Mesenchymal stem cell (in vitro differentiated cells and primary cell): Measurements from ENCODE around the gene GNB3.

ENCODE experiments used
- DNase-seq: peaks from one replicate; pipeline ENCODE4 v3.0.0-alpha.2; 2013
- H2AFZ ChIP-seq: one replicate; pipeline ENCODE4 v1.6.1; 2013; ENCODE audit warnings: low read depth, mild to moderate bottlenecking, control low read depth, inconsistent platforms, low read length, moderate library complexity
- H2AK5ac ChIP-seq: 2 replicates; pipeline ENCODE4 v1.6.1; 2013; ENCODE audit warnings: low read length, moderate library complexity, mild to moderate bottlenecking, inconsistent platforms; ENCODE audit not compliant: severe bottlenecking
- H2BK120ac ChIP-seq: one replicate; pipeline ENCODE4 v1.6.1; 2013; ENCODE audit warnings: low read depth, mild to moderate bottlenecking, inconsistent platforms, low read length, moderate library complexity
- H2BK12ac ChIP-seq, 2 experiments: one replicate each; pipeline ENCODE4 v1.6.1; 2013; ENCODE audit warnings: inconsistent platforms in 2 of 2, low read length in 2 of 2, mild to moderate bottlenecking in 2 of 2, moderate library complexity in 2 of 2, control low read depth in 1 of 2
- H2BK15ac ChIP-seq: one replicate; pipeline ENCODE4 v1.6.1; 2013; ENCODE audit warnings: mild to moderate bottlenecking, low read depth, inconsistent platforms; ENCODE audit not compliant: poor library complexity, severe bottlenecking
- H2BK5ac ChIP-seq: 2 replicates; pipeline ENCODE4 v1.6.1; 2013; ENCODE audit warnings: low read depth, mild to moderate bottlenecking, low read length, control low read depth, inconsistent platforms; ENCODE audit not compliant: poor library complexity, severe bottlenecking
- H3K14ac ChIP-seq, 2 experiments: one replicate each; pipeline ENCODE4 v1.6.1; 2013; ENCODE audit warnings: inconsistent platforms in 2 of 2, low read length in 2 of 2, control low read depth in 1 of 2, mild to moderate bottlenecking in 1 of 2, moderate library complexity in 1 of 2
- H3K18ac ChIP-seq, 2 experiments: one replicate each; pipeline ENCODE4 v1.6.1; 2013; ENCODE audit warnings: inconsistent platforms in 2 of 2, low read length in 2 of 2, control low read depth in 1 of 2, low read depth in 1 of 2, mild to moderate bottlenecking in 1 of 2
- H3K23ac ChIP-seq, 2 experiments: one replicate each; pipeline ENCODE4 v1.6.1; 2013; ENCODE audit warnings: inconsistent platforms in 2 of 2, low read length in 2 of 2, mild to moderate bottlenecking in 2 of 2, moderate library complexity in 2 of 2, control low read depth in 1 of 2
- H3K27ac ChIP-seq: 2 replicates; pipeline ENCODE4 v1.5.1; 2013; ENCODE audit warnings: mild to moderate bottlenecking, moderate library complexity, low read length, control low read depth, inconsistent platforms; ENCODE audit not compliant: poor library complexity, severe bottlenecking
- H3K27me3 ChIP-seq, 2 experiments: 2 replicates each; pipeline versions ENCODE4 v1.6.1 to v1.7.0; 2013; ENCODE audit warnings: low read length in 2 of 2, mild to moderate bottlenecking in 2 of 2, moderate library complexity in 2 of 2, control low read depth in 1 of 2, inconsistent platforms in 1 of 2; ENCODE audit not compliant: control insufficient read depth in 1 of 2, insufficient read depth in 1 of 2
- H3K36me3 ChIP-seq, 2 experiments: 2 replicates each; pipeline versions ENCODE4 v1.6.1 to v1.7.0; 2013; ENCODE audit warnings: low read length in 2 of 2, control low read depth in 1 of 2, inconsistent platforms in 1 of 2, low read depth in 1 of 2, mild to moderate bottlenecking in 1 of 2; ENCODE audit not compliant: insufficient read depth in 2 of 2, control insufficient read depth in 1 of 2
- H3K4ac ChIP-seq, 2 experiments: one replicate each; pipeline ENCODE4 v1.6.1; 2013; ENCODE audit warnings: inconsistent platforms in 2 of 2, low read length in 2 of 2, mild to moderate bottlenecking in 2 of 2, moderate library complexity in 2 of 2, control low read depth in 1 of 2, low read depth in 1 of 2
- H3K4me1 ChIP-seq: 2 replicates; pipeline ENCODE4 v1.6.1; 2013; ENCODE audit warnings: low read depth, low read length, control low read depth; ENCODE audit not compliant: control insufficient read depth, insufficient read depth
- H3K4me2 ChIP-seq: 2 replicates; pipeline ENCODE4 v1.6.1; 2013; ENCODE audit warnings: low read length, mild to moderate bottlenecking, inconsistent platforms; ENCODE audit not compliant: poor library complexity, severe bottlenecking
- H3K4me3 ChIP-seq, 2 experiments: 2 replicates each; pipeline versions ENCODE4 v1.5.1 to v1.7.0; 2013; ENCODE audit warnings: low read length in 2 of 2, mild to moderate bottlenecking in 2 of 2, control low read depth in 1 of 2, low read depth in 1 of 2; ENCODE audit not compliant: insufficient read depth in 1 of 2
- H3K79me1 ChIP-seq: replicated peaks from 2 replicates; pipeline ENCODE4 v1.6.1; 2013; ENCODE audit warnings: mild to moderate bottlenecking, control low read depth, low read length, inconsistent platforms; ENCODE audit not compliant: poor library complexity, severe bottlenecking
- H3K9ac ChIP-seq: 2 replicates; pipeline ENCODE4 v1.7.0; 2013; ENCODE audit warnings: mild to moderate bottlenecking, low read length, moderate library complexity
- H3K9me3 ChIP-seq: 2 replicates; pipeline ENCODE4 v1.7.0; 2013; ENCODE audit warnings: mild to moderate bottlenecking, low read length; ENCODE audit not compliant: control insufficient read depth
- H4K8ac ChIP-seq: one replicate; pipeline ENCODE4 v1.6.1; 2013; ENCODE audit warnings: inconsistent platforms, mild to moderate bottlenecking, low read length, moderate library complexity
- H4K91ac ChIP-seq: one replicate; pipeline ENCODE4 v1.6.1; 2013; ENCODE audit warnings: mild to moderate bottlenecking, low read length, inconsistent platforms
- WGBS: methylation state at CpG from one replicate; pipeline ENCODE4 v1.1.7; 2013; ENCODE audit warnings: mixed read lengths; 5-methylcytosine and 5-hydroxymethylcytosine counted together

GNB3 gene

GRCh38 chr12:6827437-6827911 lies 13.3 kb upstream of the GNB3 start:
- Histone ChIP-seq H3K4me2 (peak overlapping the region; percentile 46), H3K4ac (peak overlapping the region in 1 of 2 experiments; percentile 52), H2AFZ (no peak overlapping the region), H3K79me1 (peaks cover 37% of the 10 kb centered on the region), H4K91ac (peak overlapping the region; percentile 87), H3K4me1 (peaks cover 38% of the 10 kb centered on the region), H3K14ac (peak overlapping the region in 1 of 2 experiments; percentile 19), H3K9ac (peak overlapping the region; percentile 69), H3K23ac (no peak overlapping the region), H3K9me3 (no peaks in the 10 kb centered on the region), H4K8ac (peak overlapping the region; percentile 16), H2AK5ac (peak overlapping the region; percentile 8), H2BK15ac (no peak overlapping the region), H2BK5ac (no peak overlapping the region), H3K36me3 (peaks cover 20 to 32% of the 10 kb centered on the region in 2 experiments), H2BK12ac (peak overlapping the region; percentile 20 to 82), H2BK120ac (no peak overlapping the region), H3K27me3 (peaks cover 10 to 12% of the 10 kb centered on the region in 2 experiments), H3K27ac (no peak overlapping the region), H3K4me3 (no peak overlapping the region), H3K18ac (peak overlapping the region; percentile 74 to 84)
- DNase-seq, result peak; percentile 91
- 6% methylated on average over 7 of the region's 8 CpGs for WGBS

GRCh38 chr12:6827982-6828780 lies 12.5 kb upstream of the GNB3 start, which contains the start of gene P3H3:
P3H3 (plus strand) TSS chr12:6828407; CDS start chr12:6828441, 34 bp downstream.
- peaks cover 22 to 32% of the 10 kb centered on the region in 2 experiments for H3K36me3 ChIP-seq
- H3K14ac ChIP-seq, result peak within 1 kb of the TSS in 1 of 2 experiments; percentile 99
- H3K23ac ChIP-seq, result peak within 1 kb of the TSS in 1 of 2 experiments; percentile 98
- H4K91ac ChIP-seq, result peak within 1 kb of the TSS; percentile 98
- peak within 1 kb of the TSS; percentile 53 for H2BK5ac ChIP-seq
- peak within 1 kb of the TSS; percentile 74 to 97 for H3K18ac ChIP-seq
- peak within 1 kb of the TSS; percentile 98 for H3K9ac ChIP-seq
- WGBS, result under 1% methylated on average over 42 of the region's 60 CpGs
- peak within 1 kb of the TSS; percentile 92 to 93 for H3K4me3 ChIP-seq
- peak within 1 kb of the TSS; percentile 91 for H2BK120ac ChIP-seq
- peak within 1 kb of the TSS; percentile 44 for H2AK5ac ChIP-seq
- H3K27ac ChIP-seq, result peak within 1 kb of the TSS; percentile 81
- H3K4me2 ChIP-seq, result peak within 1 kb of the TSS; percentile 72
- peaks cover 37% of the 10 kb centered on the region for H3K79me1 ChIP-seq
- H2AFZ ChIP-seq, result no peak within 1 kb of the TSS
- H3K27me3 ChIP-seq, result peaks cover 4 to 5% of the 10 kb centered on the region in 2 experiments
- peak within 1 kb of the TSS; percentile 20 to 82 for H2BK12ac ChIP-seq
- peak within 1 kb of the TSS; percentile 92 for H2BK15ac ChIP-seq
- peaks cover 36% of the 10 kb centered on the region for H3K4me1 ChIP-seq
- H4K8ac ChIP-seq, result peak within 1 kb of the TSS; percentile 89
- H3K9me3 ChIP-seq, result no peaks in the 10 kb centered on the region
- H3K4ac ChIP-seq, result peak within 1 kb of the TSS; percentile 97 to 98
- DNase-seq, result peak; percentile 80

- no peak for DNase-seq
- Histone ChIP-seq H3K23ac (peak overlapping the region in 1 of 2 experiments; percentile 98), H3K4me2 (peak overlapping the region; percentile 72), H3K4me3 (peak overlapping the region; percentile 92 to 93), H2AFZ (no peak overlapping the region), H3K79me1 (peaks cover 37% of the 10 kb centered on the region), H2BK15ac (peak overlapping the region; percentile 92), H4K91ac (peak overlapping the region; percentile 98), H2AK5ac (peak overlapping the region; percentile 44), H3K27ac (peak overlapping the region; percentile 81), H3K27me3 (no peaks in the 10 kb centered on the region), H3K9me3 (no peaks in the 10 kb centered on the region), H3K9ac (peak overlapping the region; percentile 98), H2BK120ac (peak overlapping the region; percentile 91), H3K4me1 (peaks cover 33% of the 10 kb centered on the region), H2BK12ac (peak overlapping the region in 1 of 2 experiments; percentile 76), H4K8ac (peak overlapping the region; percentile 89), H2BK5ac (peak overlapping the region; percentile 53), H3K18ac (peak overlapping the region; percentile 62 to 97), H3K36me3 (peaks cover 29 to 39% of the 10 kb centered on the region in 2 experiments), H3K14ac (peak overlapping the region in 1 of 2 experiments; percentile 99), H3K4ac (peak overlapping the region; percentile 97 to 98)
- 1% methylated on average over 53 of the region's 71 CpGs for WGBS
These were observed 11.8 kb upstream of the GNB3 start for GRCh38 chr12:6828781-6829535.
